HEK293 (cell line): ENCODE results near the gene ARFGAP1.

ENCODE experiments used
- ELK4 ChIP-seq: IDR thresholded peaks from 2 replicates; pipeline ENCODE4 v1.6.1; 2011; ENCODE audit warnings: mild to moderate bottlenecking, low read depth, low read length, borderline replicate concordance
- HIC1 ChIP-seq: fragments of 450-650 bp; formaldehyde crosslinking; IDR thresholded peaks from 2 replicates; pipeline ENCODE4 v1.5.1; 2016; ENCODE audit warnings: missing biosample characterization, missing genetic modification characterization
- HOXD13 ChIP-seq: sonication (generic); formaldehyde crosslinking; IDR thresholded peaks from 2 replicates; pipeline ENCODE4 v1.8.0; 2022; ENCODE audit warnings: missing genetic modification reagents, borderline replicate concordance
- KLF1 ChIP-seq: fragments of 450-650 bp; formaldehyde crosslinking; IDR thresholded peaks from 2 replicates; pipeline ENCODE4 v1.5.1; 2016; ENCODE audit warnings: missing biosample characterization, missing genetic modification characterization
- PRDM6 ChIP-seq: fragments of 450-650 bp; formaldehyde crosslinking; IDR thresholded peaks from 2 replicates; pipeline ENCODE4 v1.5.1; 2017; ENCODE audit warnings: missing biosample characterization, missing genetic modification characterization
- RBAK ChIP-seq: fragments of 450-650 bp; formaldehyde crosslinking; IDR thresholded peaks from 2 replicates; pipeline ENCODE4 v1.5.1; 2016; ENCODE audit warnings: missing biosample characterization, missing genetic modification characterization
- ZBTB20 ChIP-seq: fragments of 450-650 bp; formaldehyde crosslinking; IDR thresholded peaks from 2 replicates; pipeline ENCODE4 v1.5.1; 2016; ENCODE audit warnings: missing biosample characterization, missing genetic modification characterization
- ZBTB21 ChIP-seq: fragments of 450-650 bp; formaldehyde crosslinking; IDR thresholded peaks from 2 replicates; pipeline ENCODE4 v1.5.1; 2017; ENCODE audit warnings: missing biosample characterization, missing genetic modification characterization
- ZBTB49 ChIP-seq: fragments of 450-650 bp; formaldehyde crosslinking; IDR thresholded peaks from 2 replicates; pipeline ENCODE4 v1.5.1; 2016; ENCODE audit warnings: missing biosample characterization, missing genetic modification characterization, low read depth
- ZBTB8A ChIP-seq: fragments of 450-650 bp; formaldehyde crosslinking; IDR thresholded peaks from 2 replicates; pipeline ENCODE4 v1.5.1; 2016; ENCODE audit warnings: missing biosample characterization, missing genetic modification characterization
- ZEB2 ChIP-seq: fragments of 450-650 bp; formaldehyde crosslinking; IDR thresholded peaks from 2 replicates; pipeline ENCODE4 v1.5.1; 2016; ENCODE audit warnings: missing biosample characterization, missing genetic modification characterization
- ZFHX2 ChIP-seq: fragments of 450-650 bp; formaldehyde crosslinking; conservative IDR thresholded peaks from 2 replicates; pipeline ENCODE4 v1.5.1; 2016; ENCODE audit warnings: missing biosample characterization, missing genetic modification characterization
- ZFP69B ChIP-seq: fragments of 450-650 bp; formaldehyde crosslinking; IDR thresholded peaks from 2 replicates; pipeline ENCODE4 v1.5.1; 2016; ENCODE audit warnings: missing biosample characterization, missing genetic modification characterization
- ZIC2 ChIP-seq: fragments of 450-650 bp; formaldehyde crosslinking; IDR thresholded peaks from 2 replicates; pipeline ENCODE4 v1.5.1; 2016; ENCODE audit warnings: missing biosample characterization, missing genetic modification characterization
- ZNF140 ChIP-seq: fragments of 450-650 bp; formaldehyde crosslinking; IDR thresholded peaks from 2 replicates; pipeline ENCODE4 v1.5.1; 2016; ENCODE audit warnings: missing biosample characterization, missing genetic modification characterization
- ZNF311 ChIP-seq: fragments of 450-650 bp; formaldehyde crosslinking; IDR thresholded peaks from 2 replicates; pipeline ENCODE4 v1.5.1; 2017; ENCODE audit warnings: missing biosample characterization, missing genetic modification characterization, borderline replicate concordance
- ZNF341 ChIP-seq: fragments of 450-650 bp; formaldehyde crosslinking; IDR thresholded peaks from 2 replicates; pipeline ENCODE4; 2016; ENCODE audit warnings: low read depth, missing biosample characterization, missing genetic modification characterization
- ZNF449 ChIP-seq: fragments of 450-650 bp; formaldehyde crosslinking; IDR thresholded peaks from 2 replicates; pipeline ENCODE4 v1.5.1; 2017; ENCODE audit warnings: missing biosample characterization, mild to moderate bottlenecking, missing genetic modification characterization, moderate library complexity
- ZNF529 ChIP-seq: fragments of 450-650 bp; formaldehyde crosslinking; IDR thresholded peaks from 2 replicates; pipeline ENCODE4 v1.5.1; 2017; ENCODE audit warnings: missing genetic modification characterization, missing biosample characterization; ENCODE audit not compliant: insufficient replicate concordance
- ZNF626 ChIP-seq: fragments of 450-650 bp; sonication (Bioruptor Pico); formaldehyde crosslinking; IDR thresholded peaks from 2 replicates; pipeline ENCODE4 v1.5.1; 2018; ENCODE audit warnings: missing biosample characterization, missing genetic modification characterization, inconsistent platforms
- ZNF664 ChIP-seq: fragments of 450-650 bp; formaldehyde crosslinking; IDR thresholded peaks from 2 replicates; pipeline ENCODE4 v1.5.1; 2016; ENCODE audit warnings: missing biosample characterization, missing genetic modification characterization
- ZNF692 ChIP-seq: fragments of 450-650 bp; formaldehyde crosslinking; IDR thresholded peaks from 2 replicates; pipeline ENCODE4 v1.5.1; 2016; ENCODE audit warnings: missing biosample characterization, missing genetic modification characterization
- ZNF791 ChIP-seq: fragments of 450-650 bp; formaldehyde crosslinking; IDR thresholded peaks from 2 replicates; pipeline ENCODE4 v1.5.1; 2016; ENCODE audit warnings: missing biosample characterization, missing genetic modification characterization
- ZXDB ChIP-seq: fragments of 450-650 bp; formaldehyde crosslinking; IDR thresholded peaks from 2 replicates; pipeline ENCODE4 v1.5.1; 2016; ENCODE audit warnings: missing biosample characterization, missing genetic modification characterization

The ARFGAP1 gene

GRCh38 chr20:63224412-63225081 lies 48.1 kb upstream of the ARFGAP1 start (continued):
- TF ChIP-seq ZXDB (tag by site-specific recombination), result 0 out of 2 replicates have a peak, but pooled peaks have one; percentile 26
- TF ChIP-seq ZNF626, result no peak
- TF ChIP-seq ZNF311, result no peak
- peak; percentile 100 for TF ChIP-seq ZIC2 (tag by site-specific recombination)
- TF ChIP-seq ZBTB49, result no peak
- TF ChIP-seq ZNF692 (tag by site-specific recombination), result peak; percentile 98
- TF ChIP-seq ZNF341 (tag by site-specific recombination), result peak; percentile 35
- no peak for TF ChIP-seq ELK4
- no peak for TF ChIP-seq RBAK (tag by site-specific recombination)
- peak; percentile 26; the same call in 1 of the 2 replicates for TF ChIP-seq KLF1 (tag by site-specific recombination)
- peak; percentile 44; the same call in 1 of the 2 replicates for TF ChIP-seq ZBTB8A (tag by site-specific recombination)
- peak; percentile 53; the same call in 1 of the 2 replicates for TF ChIP-seq ZEB2 (tag by site-specific recombination)
- peak; percentile 46 for TF ChIP-seq ZFHX2
- TF ChIP-seq ZBTB20 (tag by site-specific recombination), result peak; percentile 38
- 0 out of 2 replicates have a peak, but pooled peaks have one; percentile 19 for TF ChIP-seq HIC1 (tag by site-specific recombination)
- TF ChIP-seq ZNF449 (tag by site-specific recombination), result 0 out of 2 replicates have a peak, but pooled peaks have one; percentile 41
- TF ChIP-seq ZNF140, result no peak
- no peak for TF ChIP-seq ZBTB21
- no peak for TF ChIP-seq ZNF664 (tag by site-specific recombination)
- no peak for TF ChIP-seq ZNF529
- no peak for TF ChIP-seq PRDM6
- TF ChIP-seq ZNF791 (tag by site-specific recombination), result no peak
- TF ChIP-seq ZFP69B (tag by site-specific recombination), result peak; percentile 98
- TF ChIP-seq HOXD13, result no peak
